GM20000 (cell line): ENCODE measurements around the gene HIGD2B.
A peak's percentile ranks its signal among the peaks of the same experiment; 100 is the strongest.
"Not testable (repeated sequence)": the region's sequence is repeated elsewhere in the genome, so short reads cannot be mapped to it uniquely, and the experiment has no call there.

Source experiments
- DNase-seq: peaks from one replicate; pipeline ENCODE4 v3.0.0; 2012; ENCODE audit warnings: low spot score
- CTCF ChIP-seq: IDR thresholded peaks from 2 replicates; pipeline ENCODE4 v1.5.1; 2012; ENCODE audit warnings: mild to moderate bottlenecking, control low read depth; ENCODE audit errors: extremely low read depth, missing control alignments

The HIGD2B gene

GRCh38 chr15:72671525-72671924, 14.5 kb downstream of the HIGD2B start:
- no peak for TF ChIP-seq CTCF
- DNase-seq, result no peak

- TF ChIP-seq CTCF, result peak; percentile 82
- peak; percentile 61 for DNase-seq
Observed at GRCh38 chr15:72670656-72671352, 15.2 kb downstream of the HIGD2B start.

- not testable (repeated sequence) for DNase-seq
Observed at GRCh38 chr15:72669803-72670202, 16.2 kb downstream of the HIGD2B start.

GRCh38 chr15:72665706-72666105, 20.3 kb downstream of the HIGD2B start:
- DNase-seq, result not testable (repeated sequence)

- not testable (repeated sequence) for DNase-seq
Observed at GRCh38 chr15:72663931-72664330, 22.1 kb downstream of the HIGD2B start.

GRCh38 chr15:72661081-72661480, 24.9 kb downstream of the HIGD2B start:
- not testable (repeated sequence) for DNase-seq

- DNase-seq, result not testable (repeated sequence)
Observed at GRCh38 chr15:72656014-72656413, 30.0 kb downstream of the HIGD2B start.

GRCh38 chr15:72654397-72654796, 31.6 kb downstream of the HIGD2B start, which contains the start of gene GOLGA6B:
Gene GOLGA6B, plus strand, starts transcription at chr15:72654697. Its CDS starts 41 bp downstream, at chr15:72654738.
- not testable (repeated sequence) for DNase-seq

GRCh38 chr15:72648631-72649253, 37.2 kb downstream of the HIGD2B start:
- DNase-seq, result not testable (repeated sequence)

- not testable (repeated sequence) for DNase-seq
Observed at GRCh38 chr15:72642271-72642670, 43.7 kb downstream of the HIGD2B start.

- DNase-seq, result not testable (repeated sequence)
Observed at GRCh38 chr15:72639759-72640483, 46.1 kb downstream of the HIGD2B start.

- DNase-seq, result not testable (repeated sequence)
Observed at GRCh38 chr15:72636519-72637282, 49.3 kb downstream of the HIGD2B start.

- DNase-seq, result not testable (repeated sequence)
Observed at GRCh38 chr15:72629068-72629570, 56.9 kb downstream of the HIGD2B start.

GRCh38 chr15:72628249-72629067, 57.5 kb downstream of the HIGD2B start:
- not testable (repeated sequence) for DNase-seq

- not testable (repeated sequence) for DNase-seq
Observed at GRCh38 chr15:72626153-72626552, 59.8 kb downstream of the HIGD2B start.
